Rectal smooth muscle tissue (tissue), 1 donor: ENCODE results near the gene TCF7L2.

Source experiments
- H3K27ac ChIP-seq: one replicate; pipeline ENCODE4 v1.7.0; 2013; ENCODE audit warnings: low read depth, low read length, inconsistent platforms
- H3K27me3 ChIP-seq: one replicate; pipeline ENCODE4 v1.7.0; 2013; ENCODE audit warnings: low read length; ENCODE audit not compliant: control insufficient read depth, insufficient read depth
- H3K36me3 ChIP-seq: one replicate; pipeline ENCODE4 v1.7.0; 2013; ENCODE audit warnings: low read length; ENCODE audit not compliant: control insufficient read depth, insufficient read depth
- H3K4me1 ChIP-seq: one replicate; pipeline ENCODE4 v1.7.0; 2013; ENCODE audit warnings: low read length; ENCODE audit not compliant: control insufficient read depth, insufficient read depth
- H3K4me3 ChIP-seq: one replicate; pipeline ENCODE4 v1.7.0; 2013; ENCODE audit warnings: low read length
- H3K9ac ChIP-seq: one replicate; pipeline ENCODE4 v1.7.0; 2013; ENCODE audit warnings: low read length

Gene TCF7L2

DNA sequence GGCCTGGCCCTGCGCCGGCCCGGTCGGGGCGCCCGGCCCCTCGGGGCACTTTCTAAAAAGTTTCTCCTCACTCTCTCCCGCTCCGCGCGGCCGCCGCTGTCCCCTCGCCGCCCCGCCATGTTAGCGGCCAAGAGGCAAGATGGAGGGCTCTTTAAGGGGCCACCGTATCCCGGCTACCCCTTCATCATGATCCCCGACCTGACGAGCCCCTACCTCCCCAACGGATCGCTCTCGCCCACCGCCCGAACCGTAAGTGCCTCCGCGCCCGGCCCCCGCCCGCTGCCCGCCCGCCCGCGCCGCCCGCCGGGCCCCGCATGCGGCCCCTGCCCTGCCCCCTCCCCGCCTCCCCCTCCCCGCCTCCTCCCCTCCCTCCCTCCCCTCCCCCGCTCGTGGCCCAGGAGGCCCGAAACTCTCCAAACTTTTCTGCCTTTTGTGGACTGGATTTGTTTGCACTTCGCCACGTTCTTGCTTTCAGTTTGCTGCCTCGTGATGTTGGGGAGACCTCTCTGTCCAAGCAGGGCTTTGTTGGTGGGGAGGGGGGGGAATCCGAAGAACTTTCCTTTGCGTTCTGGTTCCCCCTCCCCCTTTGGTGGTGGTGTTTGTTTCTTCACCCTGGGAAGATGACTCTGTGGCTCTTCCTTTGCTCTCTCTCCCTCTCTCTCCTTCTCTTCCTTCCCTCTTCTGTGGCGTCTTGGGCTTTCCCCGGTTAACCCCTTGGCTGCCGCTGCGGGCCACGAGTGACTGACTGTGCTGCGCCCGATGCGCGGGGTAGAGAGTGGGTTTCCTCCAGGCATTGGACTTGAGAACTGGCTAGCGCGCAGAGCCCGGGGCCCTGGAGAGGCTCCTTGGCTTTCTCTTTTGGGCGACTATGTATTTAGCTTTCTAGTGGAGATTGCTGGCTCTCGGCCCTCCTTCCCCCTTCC, 1.6 kb downstream of the TCF7L2 start:
- no peaks in the 10 kb centered on the region for H3K27me3 ChIP-seq
- H3K4me3 ChIP-seq = peak overlapping the region; percentile 72
- H3K27ac ChIP-seq = peak overlapping the region; percentile 88
- H3K36me3 ChIP-seq = no peaks in the 10 kb centered on the region
- peaks cover 10% of the 10 kb centered on the region for H3K4me1 ChIP-seq
- peak overlapping the region; percentile 93 for H3K9ac ChIP-seq

DNA sequence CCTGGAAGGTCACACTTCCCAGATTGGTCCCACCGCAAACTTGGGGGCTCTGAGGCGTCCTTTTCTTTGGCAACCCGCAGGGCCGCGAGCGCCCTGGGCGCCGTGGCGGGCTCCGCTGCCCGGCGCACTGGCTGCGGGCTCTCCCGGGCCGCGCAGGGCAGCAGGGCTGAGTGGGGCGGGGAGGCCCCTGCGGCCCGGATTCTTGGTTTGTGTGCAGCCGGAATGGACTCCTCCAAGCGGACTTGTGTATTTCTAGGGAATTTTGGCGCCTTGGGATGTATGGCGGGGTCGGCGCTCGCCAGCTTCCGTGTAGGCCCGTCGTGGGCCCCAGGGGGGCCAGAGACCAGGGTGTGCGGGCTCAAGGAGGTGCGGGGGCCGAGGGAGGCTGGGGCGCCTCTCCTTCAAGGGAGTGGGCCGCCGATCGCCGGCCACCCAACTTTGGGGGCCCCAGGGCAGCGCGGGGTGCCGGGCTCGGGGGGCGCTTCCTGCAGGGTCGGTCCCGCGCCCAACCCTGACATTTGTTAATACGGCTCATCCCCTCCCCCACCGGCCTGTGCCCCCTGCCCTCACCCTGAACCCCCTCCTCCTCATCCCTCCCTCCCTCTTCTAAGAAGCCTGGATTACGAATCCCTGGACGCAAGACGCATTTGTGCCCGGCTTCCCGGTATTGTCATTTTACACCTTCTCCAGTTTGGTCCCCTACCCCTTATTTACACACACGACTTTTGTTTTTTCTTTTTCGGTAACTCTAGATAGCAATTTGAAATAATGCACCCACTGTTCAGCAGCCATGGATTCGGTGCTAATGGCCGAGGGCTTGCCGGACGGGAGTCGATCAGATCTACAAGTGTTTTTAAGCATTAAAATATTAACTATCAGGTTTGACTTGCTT, 2.5 kb downstream of the TCF7L2 start:
- no peaks in the 10 kb centered on the region for H3K27me3 ChIP-seq
- no peaks in the 10 kb centered on the region for H3K36me3 ChIP-seq
- H3K27ac ChIP-seq = peak overlapping the region; percentile 88
- peak overlapping the region; percentile 72 for H3K4me3 ChIP-seq
- H3K4me1 ChIP-seq = peaks cover 10% of the 10 kb centered on the region
- peak overlapping the region; percentile 93 for H3K9ac ChIP-seq

DNA sequence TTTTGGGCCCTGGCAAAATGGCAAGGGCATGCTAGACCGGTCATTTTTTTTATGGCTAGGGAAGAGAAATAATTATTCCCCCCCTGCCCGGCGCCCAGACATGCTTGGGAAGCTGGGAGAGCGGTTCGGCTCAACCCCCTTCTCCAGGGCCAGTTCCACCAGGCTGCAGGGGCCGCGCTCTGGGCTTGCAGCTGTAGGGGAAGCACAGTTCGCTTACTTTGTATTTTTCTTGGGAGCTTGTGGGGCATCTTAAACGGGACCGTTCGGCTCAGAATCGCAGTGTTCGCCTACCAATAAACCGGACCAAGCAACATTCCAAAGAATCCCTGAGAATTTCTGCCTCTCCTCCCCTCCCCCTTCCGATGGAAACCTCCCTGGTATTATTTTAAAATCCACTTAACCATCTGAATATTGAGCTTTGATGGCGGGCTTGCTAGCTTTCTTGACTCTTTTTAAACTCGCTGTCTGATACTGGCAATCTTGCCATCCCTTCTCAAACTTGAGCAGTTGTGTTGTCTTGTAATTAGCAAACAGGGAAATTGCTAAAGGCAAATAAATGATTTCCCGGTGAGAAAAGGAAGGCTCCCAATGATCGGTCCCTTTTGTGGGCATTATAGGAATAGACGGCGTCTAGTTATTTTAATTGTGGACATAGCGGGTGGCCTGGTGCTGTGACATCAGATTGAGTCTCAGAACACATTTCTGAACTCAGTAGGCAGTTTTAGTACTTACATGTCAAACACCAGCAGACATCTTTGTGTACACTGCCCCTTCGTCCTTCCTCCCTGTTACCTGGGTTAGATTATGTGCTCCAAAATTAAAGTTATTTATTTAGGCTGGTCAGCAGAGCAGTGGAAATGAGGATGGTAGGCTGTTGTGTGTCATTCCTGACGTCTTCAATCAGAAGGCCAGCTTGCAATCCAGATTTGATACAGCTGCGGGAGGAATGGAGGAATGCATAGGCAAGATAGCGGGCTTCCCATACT, 3.4 kb downstream of the TCF7L2 start:
- Histone ChIP-seq H3K27ac (peak overlapping the region; percentile 88), H3K27me3 (no peaks in the 10 kb centered on the region), H3K4me1 (peaks cover 10% of the 10 kb centered on the region), H3K4me3 (peak overlapping the region; percentile 72), H3K36me3 (no peaks in the 10 kb centered on the region), H3K9ac (no peak overlapping the region)

DNA sequence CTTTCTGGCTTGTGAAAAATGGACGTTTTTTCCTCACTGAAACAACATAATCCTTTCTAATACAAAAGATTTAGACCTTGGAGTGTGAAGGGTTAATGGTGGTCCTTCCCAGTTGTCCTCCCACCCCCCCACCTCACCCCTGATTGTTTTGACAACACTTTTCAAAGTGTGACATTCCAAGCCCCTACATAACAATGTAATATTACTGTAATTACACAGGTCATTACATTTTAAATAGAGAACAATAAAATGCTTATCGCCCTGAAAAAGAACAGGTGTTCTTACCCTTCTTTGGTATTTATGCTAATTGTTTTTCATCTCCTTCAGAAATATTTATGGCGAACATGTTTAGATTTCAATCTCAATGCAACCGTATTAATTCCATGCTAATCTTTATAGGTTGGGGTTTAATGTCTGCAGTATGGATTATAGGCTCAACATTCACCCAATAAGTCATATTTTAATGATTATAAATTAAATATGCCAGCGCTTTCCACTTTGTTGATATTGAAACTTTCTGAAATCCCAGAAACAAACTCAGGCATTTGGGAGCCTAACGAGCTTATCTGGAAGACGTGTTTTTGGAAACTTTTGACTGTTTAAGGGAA, 5.0 kb downstream of the TCF7L2 start:
- H3K9ac ChIP-seq = no peak overlapping the region
- peak overlapping the region; percentile 54 for H3K4me3 ChIP-seq
- H3K4me1 ChIP-seq = peaks cover 8% of the 10 kb centered on the region

DNA sequence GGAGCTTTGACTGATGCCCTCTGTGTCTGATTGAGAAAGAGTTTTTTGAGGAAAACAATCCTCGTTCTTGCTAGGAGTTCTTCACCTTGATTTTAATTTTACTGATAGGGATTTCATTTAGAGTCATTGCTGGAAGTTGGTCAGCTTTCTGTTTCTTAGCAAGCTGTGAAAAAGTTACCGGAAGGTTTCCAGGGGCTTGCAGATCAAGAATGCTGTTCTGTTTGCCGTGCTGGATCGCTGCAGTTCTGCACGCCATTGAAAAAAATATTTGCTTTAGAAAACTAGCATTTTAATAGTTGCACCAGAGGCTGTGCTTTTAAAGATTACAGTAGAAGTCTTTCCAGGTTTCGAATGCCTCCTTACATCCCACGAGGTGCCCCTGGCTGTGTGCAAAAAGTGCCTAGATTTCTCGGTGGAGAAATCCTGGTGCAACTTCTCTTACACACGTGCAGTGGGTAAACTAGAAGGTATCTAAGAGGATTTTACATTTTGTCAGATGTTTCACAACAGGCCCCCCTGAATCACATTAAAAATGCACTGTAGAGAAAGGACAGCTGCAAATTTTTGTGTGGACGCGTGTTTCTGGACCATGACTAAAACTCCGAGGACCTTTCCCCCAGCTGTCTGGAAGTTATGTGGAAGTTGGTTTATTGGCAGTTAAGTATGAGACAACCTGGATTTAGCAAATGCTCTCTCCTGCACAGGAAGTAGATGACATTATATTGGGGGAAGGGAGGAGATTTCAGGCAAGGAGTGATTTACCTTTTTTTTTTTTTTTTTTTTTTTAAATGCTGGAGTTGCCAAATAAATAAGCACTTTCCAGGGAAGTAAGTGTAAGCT, 5.8 kb downstream of the TCF7L2 start:
- Histone ChIP-seq H3K36me3 (no peaks in the 10 kb centered on the region), H3K27ac (peak overlapping the region; percentile 21), H3K4me1 (peaks cover 8% of the 10 kb centered on the region), H3K27me3 (no peaks in the 10 kb centered on the region), H3K4me3 (peak overlapping the region; percentile 54), H3K9ac (no peak overlapping the region)

More for the DNA sequence above, 5.0 kb downstream of the TCF7L2 start:
- Histone ChIP-seq H3K36me3 (no peaks in the 10 kb centered on the region), H3K27me3 (no peaks in the 10 kb centered on the region), H3K27ac (peak overlapping the region; percentile 21)

GRCh38 chr10:112956631-112957350, 6.7 kb downstream of the TCF7L2 start:
- Histone ChIP-seq H3K36me3 (no peaks in the 10 kb centered on the region), H3K27me3 (no peaks in the 10 kb centered on the region), H3K4me3 (no peak overlapping the region), H3K9ac (no peak overlapping the region), H3K4me1 (peaks cover 8% of the 10 kb centered on the region), H3K27ac (no peak overlapping the region)

- Histone ChIP-seq H3K9ac (no peak overlapping the region), H3K4me3 (no peak overlapping the region), H3K27me3 (no peaks in the 10 kb centered on the region), H3K36me3 (no peaks in the 10 kb centered on the region), H3K4me1 (peaks cover 8% of the 10 kb centered on the region), H3K27ac (no peak overlapping the region)
These were observed 7.6 kb downstream of the TCF7L2 start for GRCh38 chr10:112957640-112958092.

DNA sequence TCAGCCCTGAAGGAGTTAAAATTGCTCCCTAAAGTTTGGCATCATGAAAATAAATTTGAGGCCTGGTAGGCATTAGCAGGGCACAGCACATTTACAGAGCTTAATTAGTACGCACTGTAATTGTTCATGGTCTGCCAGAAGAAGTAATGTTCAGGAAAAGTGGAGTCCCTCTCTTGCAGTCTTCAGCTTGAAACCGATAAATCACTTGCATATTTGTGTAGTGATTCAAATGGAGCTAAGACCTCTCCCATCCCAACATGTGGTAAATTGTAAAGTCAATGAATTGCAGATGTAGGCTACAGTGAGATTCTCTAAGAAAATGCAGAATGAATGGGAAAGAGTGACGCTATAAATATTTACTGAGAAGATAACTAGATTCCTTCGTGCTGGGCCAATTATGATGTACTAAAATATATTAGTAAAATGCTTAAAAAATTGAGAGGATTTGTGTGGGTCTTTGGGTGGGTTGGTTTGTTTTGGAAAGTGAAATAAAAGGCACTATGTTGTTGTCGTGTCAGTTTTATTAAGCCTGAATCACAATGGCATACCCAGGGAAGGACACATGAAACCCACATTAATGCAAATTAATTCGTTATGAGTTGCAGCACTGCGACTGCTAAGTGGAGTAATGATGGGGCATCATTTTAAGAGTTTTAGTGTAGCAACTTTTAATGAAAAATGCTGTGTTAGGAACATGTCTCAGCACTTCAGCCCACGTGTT, 8.4 kb downstream of the TCF7L2 start:
- Histone ChIP-seq H3K9ac (no peak overlapping the region), H3K27ac (no peak overlapping the region), H3K4me1 (peaks cover 9% of the 10 kb centered on the region), H3K36me3 (no peaks in the 10 kb centered on the region), H3K4me3 (no peak overlapping the region), H3K27me3 (no peaks in the 10 kb centered on the region)

GRCh38 chr10:112959207-112959838, 9.3 kb downstream of the TCF7L2 start:
- no peak overlapping the region for H3K4me3 ChIP-seq
- no peak overlapping the region for H3K9ac ChIP-seq
- no peaks in the 10 kb centered on the region for H3K27me3 ChIP-seq
- no peak overlapping the region for H3K27ac ChIP-seq
- peaks cover 11% of the 10 kb centered on the region for H3K4me1 ChIP-seq
- no peaks in the 10 kb centered on the region for H3K36me3 ChIP-seq
